ENCODE results near the gene PLA2G4A. TPM values are rescaled to one million over a fixed set of nuclear protein-coding genes. Genes with fewer than 3 reads are reported as not detected.

Gene PLA2G4A
- not detected for total RNA-seq

GRCh38 chr1:186828611-186829454 lies at the start of gene PLA2G4A:
TSS of gene PLA2G4A (plus strand) at chr1:186828949. CDS start at chr1:186854355, 25,406 bp downstream.

Other genes starting within 250 kb of the PLA2G4A start
- gene PTGS2, start 148.5 kb upstream of the PLA2G4A start, total RNA-seq: not detected

Data from activated naive CD4-positive, alpha-beta T cell treated with anti-CD3 and anti-CD28 coated beads, Interleukin-2, amount 10 ng/mL, durations not matched to agents 5 hours and 36 hours (primary cell).